Hepatocyte (in vitro differentiated cells): ENCODE results near the gene AP4E1. TPM values are rescaled to one million over a fixed set of nuclear protein-coding genes. Genes with fewer than 3 reads are reported as not detected.

ENCODE experiments used
- DNase-seq: peaks from one replicate; pipeline ENCODE4 v3.0.0-alpha.2; 2016; ENCODE audit warnings: low spot score
- H2AFZ ChIP-seq: fragments of 200-600 bp; sonication (generic); 2 replicates; pipeline ENCODE4 v1.6.0; 2016; ENCODE audit warnings: antibody characterized with exemption, mild to moderate bottlenecking
- H3K27ac ChIP-seq: fragments of 200-600 bp; sonication (generic); 2 replicates; pipeline ENCODE4 v1.5.1; 2016; ENCODE audit warnings: mild to moderate bottlenecking
- H3K27me3 ChIP-seq: fragments of 200-600 bp; sonication (generic); 2 replicates; pipeline ENCODE4 v1.6.1; 2016
- H3K36me3 ChIP-seq: fragments of 200-600 bp; sonication (generic); replicated peaks from 2 replicates; pipeline ENCODE4 v1.5.1; 2016; ENCODE audit warnings: low read depth; ENCODE audit not compliant: insufficient read depth
- H3K4me1 ChIP-seq: fragments of 200-600 bp; sonication (generic); 2 replicates; pipeline ENCODE4 v1.5.1; 2016; ENCODE audit warnings: mild to moderate bottlenecking, moderate library complexity; ENCODE audit not compliant: insufficient read depth
- H3K4me2 ChIP-seq: fragments of 200-600 bp; sonication (generic); 2 replicates; pipeline ENCODE4 v1.6.0; 2016
- H3K4me3 ChIP-seq: fragments of 200-600 bp; sonication (generic); 2 replicates; pipeline ENCODE4 v1.5.1; 2016; ENCODE audit warnings: mild to moderate bottlenecking
- H3K79me2 ChIP-seq: fragments of 200-600 bp; sonication (generic); 2 replicates; pipeline ENCODE4 v1.6.0; 2017; ENCODE audit warnings: mild to moderate bottlenecking
- H3K9me2 ChIP-seq: fragments of 200-600 bp; sonication (generic); replicated peaks from 2 replicates; pipeline ENCODE4 v1.6.0; 2017; ENCODE audit warnings: mild to moderate bottlenecking; ENCODE audit not compliant: insufficient read depth
- H3K9me3 ChIP-seq: fragments of 200-600 bp; sonication (generic); 2 replicates; pipeline ENCODE4 v1.5.1; 2016; ENCODE audit warnings: low read depth, mild to moderate bottlenecking
- H4K20me1 ChIP-seq: fragments of 200-600 bp; sonication (generic); 2 replicates; pipeline ENCODE4 v1.6.0; 2016; ENCODE audit warnings: mild to moderate bottlenecking; ENCODE audit not compliant: insufficient read depth, poor library complexity, severe bottlenecking
- CTCF ChIP-seq: fragments of 200-600 bp; sonication (generic); IDR thresholded peaks from 2 replicates; pipeline ENCODE4 v1.5.1; 2016; ENCODE audit warnings: antibody characterized with exemption, mild to moderate bottlenecking; ENCODE audit not compliant: poor library complexity
- EZH2 ChIP-seq: fragments of 200-600 bp; sonication (generic); IDR thresholded peaks from 2 replicates; pipeline ENCODE4 v1.6.1; 2016; ENCODE audit warnings: antibody characterized with exemption, mild to moderate bottlenecking, borderline replicate concordance
- EZH2phosphoT487 ChIP-seq: fragments of 200-600 bp; sonication (generic); IDR thresholded peaks from one replicate; pipeline ENCODE4 v1.6.1; 2018; ENCODE audit warnings: antibody characterized with exemption, mild to moderate bottlenecking, low read depth, moderate library complexity; ENCODE audit not compliant: unreplicated experiment, severe bottlenecking
- WGBS: methylation state at CpG from one replicate; pipeline ENCODE4 v1.1.6; 2016; ENCODE audit warnings: low lambda C conversion rate; ENCODE audit errors: missing lambda C conversion rate; 5-methylcytosine and 5-hydroxymethylcytosine counted together
- polyA plus RNA-seq: library from polyadenylated mRNA; unstranded; fragments of >200 nt; fragmentation: Nextera tagmentation; extraction: Ambion mirVana; gene quantifications from 2 replicates; pipeline ENCODE4 v1.2.1, GENCODE V29; 2016
- total RNA-seq: library from RNA; depleted of rRNA; stranded (reverse); fragments of >200 nt; gene quantifications from 2 replicates; pipeline ENCODE4 v1.2.3, GENCODE V29; 2014

Gene AP4E1
- total and polyA plus RNA-seq, 2 experiments from 2014 or later = 1.4 to 12.4 TPM

GRCh38 chr15:51046799-51047449, 138.4 kb downstream of the AP4E1 start:
- Histone ChIP-seq H3K27me3 (no peaks in the 10 kb centered on the region), H3K4me2 (peak overlapping the region; percentile 12), H3K9me3 (no peaks in the 10 kb centered on the region), H3K9me2 (no peaks in the 10 kb centered on the region), H3K79me2 (no peaks in the 10 kb centered on the region), H3K4me3 (no peak overlapping the region), H2AFZ (no peak overlapping the region), H3K4me1 (peaks cover 19% of the 10 kb centered on the region), H3K27ac (peak overlapping the region; percentile 46), H4K20me1 (no peaks in the 10 kb centered on the region), H3K36me3 (no peaks in the 10 kb centered on the region)
- TF ChIP-seq CTCF (no peak), EZH2phosphoT487 (no peak), EZH2 (no peak)
- DNase-seq = peak; percentile 49
- 42% methylated on average over 3 of the region's 3 CpGs for WGBS

- Histone ChIP-seq H2AFZ (no peak overlapping the region), H3K27me3 (no peaks in the 10 kb centered on the region), H3K36me3 (no peaks in the 10 kb centered on the region), H3K4me1 (peaks cover 19% of the 10 kb centered on the region), H3K4me2 (no peak overlapping the region), H3K79me2 (no peaks in the 10 kb centered on the region), H3K27ac (no peak overlapping the region), H3K4me3 (no peak overlapping the region), H4K20me1 (no peaks in the 10 kb centered on the region), H3K9me2 (no peaks in the 10 kb centered on the region), H3K9me3 (no peaks in the 10 kb centered on the region)
- TF ChIP-seq EZH2phosphoT487 = no peak
- TF ChIP-seq EZH2 = no peak
- TF ChIP-seq CTCF = no peak
- DNase-seq = no peak
Measured at GRCh38 chr15:51048308-51048707, 139.8 kb downstream of the AP4E1 start.

DNA sequence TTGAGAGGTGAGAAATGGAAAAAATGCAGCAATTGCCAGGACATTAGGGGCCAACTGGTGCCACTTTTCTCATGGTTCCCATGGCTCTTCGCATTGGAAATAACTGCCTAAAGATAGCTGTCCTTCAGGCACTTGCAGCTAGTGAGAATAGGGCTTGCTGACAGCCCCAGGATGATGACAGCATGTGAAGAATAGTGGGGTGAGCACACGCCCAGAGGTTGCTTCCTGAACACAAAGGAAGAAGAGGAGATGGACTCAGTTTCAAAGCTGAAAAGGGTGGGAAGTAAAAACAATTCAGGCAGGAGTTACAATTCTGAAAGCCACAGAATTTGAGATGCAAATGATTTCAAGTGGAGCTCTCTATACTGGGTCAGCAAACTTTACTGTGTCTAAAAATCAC, 140.6 kb downstream of the AP4E1 start:
- no peak overlapping the region for H2AFZ ChIP-seq
- no peak overlapping the region for H3K4me3 ChIP-seq
- no peaks in the 10 kb centered on the region for H3K9me2 ChIP-seq
- WGBS = 89% methylated on average over 2 of the region's 2 CpGs
- no peaks in the 10 kb centered on the region for H3K27me3 ChIP-seq
- TF ChIP-seq EZH2phosphoT487 (no peak), EZH2 (no peak), CTCF (no peak)
- DNase-seq = no peak
- peaks cover 19% of the 10 kb centered on the region for H3K4me1 ChIP-seq
- H4K20me1 ChIP-seq = no peaks in the 10 kb centered on the region
- H3K36me3 ChIP-seq = no peaks in the 10 kb centered on the region
- H3K79me2 ChIP-seq = no peaks in the 10 kb centered on the region
- H3K27ac ChIP-seq = no peak overlapping the region
- no peaks in the 10 kb centered on the region for H3K9me3 ChIP-seq
- no peak overlapping the region for H3K4me2 ChIP-seq

DNA sequence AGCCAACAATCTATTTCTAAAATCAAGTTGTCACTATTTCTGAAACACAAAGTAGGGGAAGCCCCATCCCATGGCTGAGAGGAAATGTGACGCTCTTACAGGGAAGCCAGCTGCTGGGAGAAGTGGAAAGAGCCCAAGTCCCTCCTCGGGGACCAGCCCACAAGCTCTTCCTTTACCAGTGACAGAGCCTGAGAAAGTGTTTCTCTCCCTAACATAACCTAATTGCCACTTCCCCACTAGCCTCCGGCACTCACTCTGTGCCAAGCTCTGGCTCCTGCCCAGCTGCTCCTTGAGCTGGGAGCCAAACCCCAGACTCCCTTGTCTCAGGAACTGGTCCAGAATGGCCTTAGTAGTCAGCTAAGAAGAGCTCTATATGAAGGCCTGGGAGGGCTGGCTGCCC, 143.3 kb downstream of the AP4E1 start:
- Histone ChIP-seq H2AFZ (no peak overlapping the region), H3K27me3 (no peaks in the 10 kb centered on the region)
- TF ChIP-seq CTCF (no peak), EZH2 (no peak)

More for the DNA sequence above, 143.3 kb downstream of the AP4E1 start:
- no peak overlapping the region for H3K4me3 ChIP-seq
- DNase-seq = no peak
- H3K9me3 ChIP-seq = no peaks in the 10 kb centered on the region
- H4K20me1 ChIP-seq = no peaks in the 10 kb centered on the region
- H3K4me1 ChIP-seq = peaks cover 14% of the 10 kb centered on the region
- H3K36me3 ChIP-seq = no peaks in the 10 kb centered on the region
- H3K4me2 ChIP-seq = no peak overlapping the region
- no peak overlapping the region for H3K27ac ChIP-seq
- no peaks in the 10 kb centered on the region for H3K79me2 ChIP-seq
- H3K9me2 ChIP-seq = no peaks in the 10 kb centered on the region
- 89% methylated on average over 3 of the region's 3 CpGs for WGBS
